Endothelial cell of umbilical vein (primary cell): ENCODE results near the gene MTMR3. TPM values are rescaled to one million over a fixed set of nuclear protein-coding genes. Genes with fewer than 3 reads are reported as not detected.

Experiments
- BruUV-seq: library from RNA; stranded (reverse); fragments of 400-500 nt; replicated peaks from 2 replicates; lab custom pipeline; 2021; lab: Mats Ljungman, UMichigan
- CTCF ChIA-PET: fragments of 300-600, 350-600 bp; sonication (Branson Sonifier 250); formaldehyde crosslinking; loops from one replicate; lab custom pipeline; 2021; ENCODE audit warnings: antibody characterized with exemption, inconsistent platforms; lab: Charles Lee
- POLR2A ChIA-PET: fragments of 300-600, 350-600 bp; sonication (Branson Sonifier 250); formaldehyde crosslinking; loops from one replicate; lab custom pipeline; 2021; ENCODE audit warnings: antibody characterized with exemption, inconsistent platforms; lab: Charles Lee
- DNase-seq: peaks from one replicate; pipeline ENCODE4 v3.0.0-alpha.2; 2011; ENCODE audit warnings: low read depth, low spot score
- FAIRE-seq: peaks from 2 replicates; lab custom pipeline; 2011; peaks lifted over from hg19 to GRCh38; lab: Jason Lieb, UNC
- H2AFZ ChIP-seq: 2 replicates; pipeline ENCODE4 v1.6.0; 2012; ENCODE audit warnings: low read depth, low read length, control low read depth, inconsistent platforms
- H3K27ac ChIP-seq: 2 replicates; pipeline ENCODE4 v1.5.1; 2011; ENCODE audit warnings: low read depth, mild to moderate bottlenecking, control low read depth, low read length, moderate library complexity; ENCODE audit not compliant: insufficient read depth
- H3K27me3 ChIP-seq, 2 experiments: 2 replicates each; pipeline versions ENCODE4 v1.6.0 to v1.6.1; 2011; ENCODE audit warnings: low read length in 2 of 2, mixed read lengths in 1 of 2; ENCODE audit not compliant: control insufficient read depth in 2 of 2, insufficient read depth in 2 of 2
- H3K36me3 ChIP-seq, 2 experiments: 2 replicates in 1 of 2; 3 replicates in 1 of 2; pipeline ENCODE4 v1.5.1; 2011; ENCODE audit warnings: low read length in 2 of 2, mild to moderate bottlenecking in 1 of 2, moderate library complexity in 1 of 2; ENCODE audit not compliant: control insufficient read depth in 2 of 2, insufficient read depth in 2 of 2; ENCODE audit errors: extremely low read depth in 1 of 2
- H3K4me1 ChIP-seq: 3 replicates; pipeline ENCODE4 v1.5.1; 2011; ENCODE audit warnings: mild to moderate bottlenecking, low read length; ENCODE audit not compliant: control insufficient read depth, insufficient read depth; ENCODE audit errors: extremely low read depth
- H3K4me2 ChIP-seq: 2 replicates; pipeline ENCODE4 v1.6.1; 2011; ENCODE audit warnings: low read length, control low read depth, mixed read lengths; ENCODE audit not compliant: insufficient read depth
- H3K4me3 ChIP-seq, 3 experiments: fragments of 200-600 bp in 1 of 3; sonication (generic), shearing (Covaris generic) in 1 of 3; replicated peaks in 1 of 3; 2 replicates each; pipeline ENCODE4 v1.5.1; 2011 to 2016; ENCODE audit warnings: control low read depth in 3 of 3, low read length in 3 of 3, mild to moderate bottlenecking in 2 of 3, inconsistent platforms in 1 of 3, low read depth in 1 of 3, moderate library complexity in 1 of 3; ENCODE audit not compliant: insufficient read depth in 1 of 3
- H3K79me2 ChIP-seq: 2 replicates; pipeline ENCODE4 v1.6.0; 2012; ENCODE audit warnings: low read length, inconsistent platforms; ENCODE audit not compliant: control insufficient read depth, insufficient read depth
- H3K9ac ChIP-seq: replicated peaks from 2 replicates; pipeline ENCODE3; 2011; ENCODE audit warnings: low read length, control low read depth; ENCODE audit not compliant: insufficient read depth; ENCODE audit errors: extremely low read depth
- H3K9me1 ChIP-seq: replicated peaks from 3 replicates; pipeline ENCODE4 v1.6.0; 2011; ENCODE audit warnings: mild to moderate bottlenecking, low read length; ENCODE audit not compliant: control insufficient read depth, insufficient read depth; ENCODE audit errors: extremely low read depth
- H3K9me3 ChIP-seq: replicated peaks from 2 replicates; pipeline ENCODE4 v1.5.1; 2012; ENCODE audit warnings: low read length, inconsistent platforms; ENCODE audit not compliant: control insufficient read depth, insufficient read depth
- H4K20me1 ChIP-seq: replicated peaks from 2 replicates; pipeline ENCODE3; 2011; ENCODE audit warnings: mild to moderate bottlenecking, low read length; ENCODE audit not compliant: control insufficient read depth, insufficient read depth; ENCODE audit errors: extremely low read depth
- CTCF ChIP-seq, 2 donors: IDR thresholded peaks; 1 replicate in 1 of 2; 2 replicates in 1 of 2; pipeline ENCODE4 v1.5.1; 2011; ENCODE audit warnings: low read length in 2 of 2, mild to moderate bottlenecking in 2 of 2, moderate library complexity in 2 of 2, control low read depth in 1 of 2, inconsistent platforms in 1 of 2, low read depth in 1 of 2; ENCODE audit not compliant: insufficient read depth in 1 of 2; ENCODE audit errors: extremely low read depth in 1 of 2
- EZH2 ChIP-seq: IDR thresholded peaks from 2 replicates; pipeline ENCODE4 v1.6.1; 2012; ENCODE audit warnings: borderline replicate concordance, low read depth, mild to moderate bottlenecking, moderate library complexity, low read length, inconsistent platforms; ENCODE audit not compliant: severe bottlenecking
- FOS ChIP-seq: IDR thresholded peaks from 2 replicates; pipeline ENCODE4 v1.6.1; 2011; ENCODE audit warnings: mild to moderate bottlenecking, low read length, moderate library complexity, borderline replicate concordance; ENCODE audit not compliant: insufficient read depth
- GATA2 ChIP-seq: IDR thresholded peaks from 2 replicates; pipeline ENCODE4 v1.7.0; 2011; ENCODE audit warnings: low read depth, mild to moderate bottlenecking, moderate library complexity, mixed read lengths, low read length; ENCODE audit not compliant: insufficient read length, insufficient read depth
- JUN ChIP-seq: IDR thresholded peaks from 2 replicates; pipeline ENCODE4 v1.6.1; 2011; ENCODE audit warnings: borderline replicate concordance, low read depth; ENCODE audit not compliant: insufficient read length, insufficient read depth
- MYC ChIP-seq: IDR thresholded peaks from one replicate; pipeline ENCODE4 v1.6.1; 2011; ENCODE audit warnings: mild to moderate bottlenecking, low read depth, low read length
- POLR2A ChIP-seq: IDR thresholded peaks from 2 replicates; pipeline ENCODE4 v1.6.1; 2012; ENCODE audit warnings: low read depth, mild to moderate bottlenecking, control low read depth, low read length
- POLR2AphosphoS5 ChIP-seq: IDR thresholded peaks from 2 replicates; pipeline ENCODE4 v1.6.1; 2012; ENCODE audit warnings: low read depth, mild to moderate bottlenecking, control low read depth, low read length, moderate library complexity; ENCODE audit not compliant: insufficient read depth
- dilution Hi-C: fragments of 300-500 bp; cut with MboI; formaldehyde crosslinking; loops from one replicate; pipeline ENCODE4 v1.15.0; 2019; ENCODE audit warnings: low sequenced_read_pairs; ENCODE audit not compliant: extremely low pct_ligation_motif_present
- intact Hi-C: fragments of 100-400 bp; cut with micrococcal nuclease; formaldehyde crosslinking; loops from one replicate; pipeline ENCODE4 v1.10.0; 2022
- polyA plus RNA-seq, 4 experiments: library from polyadenylated mRNA; depleted of rRNA in 3 of 4; stranded (reverse) in 3 of 4; unstranded in 1 of 4; fragments of >200 nt; gene quantifications; 2 replicates each; pipeline versions ENCODE4 v1.2.1 to v1.2.3, GENCODE V29; 2011 to 2012; ENCODE audit warnings: missing spikeins in 1 of 4
- total RNA-seq: library from RNA; stranded (reverse); gene quantifications from 2 replicates; pipeline ENCODE4 v1.2.3, GENCODE V29; 2021
- TF ChIP-seq, protein P1 (sequence below): IDR thresholded peaks from 2 replicates; pipeline ENCODE4 v1.6.1; 2011; ENCODE audit not compliant: insufficient read depth, insufficient read length

The MTMR3 gene
- total and polyA plus RNA-seq, 2 donors (not counting 3 experiments of a cell fraction or from before 2014, with no cell fraction given): 30.1 to 36.5 TPM

- intact Hi-C loops: no loop called here
- Histone ChIP-seq H4K20me1 (no peaks in the 10 kb centered on the region), H3K27me3 (no peaks in the 10 kb centered on the region), H3K9ac (no peak overlapping the region), H3K36me3 (no peaks in the 10 kb centered on the region), H3K27ac (no peak overlapping the region), H3K4me1 (peaks cover 12% of the 10 kb centered on the region), H3K9me1 (no peaks in the 10 kb centered on the region), H3K9me3 (no peaks in the 10 kb centered on the region), H3K4me2 (no peak overlapping the region), H3K79me2 (no peaks in the 10 kb centered on the region), H2AFZ (no peak overlapping the region), H3K4me3 (no peak overlapping the region)
- BruUV-seq: no TSS peak
- ChIA-PET POLR2A (no interaction called here), CTCF (no interaction called here)
- no peak for TF ChIP-seq POLR2AphosphoS5
- TF ChIP-seq JUN: no peak
- no peak for TF ChIP-seq MYC
- TF ChIP-seq FOS: no peak
- TF ChIP-seq, protein P1, sequence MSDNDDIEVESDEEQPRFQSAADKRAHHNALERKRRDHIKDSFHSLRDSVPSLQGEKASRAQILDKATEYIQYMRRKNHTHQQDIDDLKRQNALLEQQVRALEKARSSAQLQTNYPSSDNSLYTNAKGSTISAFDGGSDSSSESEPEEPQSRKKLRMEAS: no peak
- TF ChIP-seq CTCF (IDR thresholded peaks at IDR 0.05; ENCODE audit: extremely low read depth in 1 of 2, insufficient read depth in 1 of 2, low read depth in 1 of 2, low read length in 2 of 2): no peak
- no peak for TF ChIP-seq EZH2
- TF ChIP-seq GATA2: no peak
- no peak for TF ChIP-seq POLR2A
- dilution Hi-C loops: no loop called here
- DNase-seq (peak; percentile 13), FAIRE-seq (peak; percentile 43)
These were observed 165.7 kb downstream of the MTMR3 start for GRCh38 chr22:30048681-30049080.
